Posterior cingulate gyrus (tissue), 11 donors: ENCODE results near the gene RLN1.
A peak's percentile ranks its signal among the peaks of the same experiment; 100 is the strongest.
"Not testable (repeated sequence)": the region's sequence is repeated elsewhere in the genome, so short reads cannot be mapped to it uniquely, and the experiment has no call there.

Experiments
- DNase-seq, 10 donors: peaks; one replicate each; pipeline versions ENCODE4 v3.0.0 to v3.0.0-alpha.2; 2020 to 2021; ENCODE audit warnings: mixed read lengths in 3 of 10
- intact Hi-C: fragments of 100-400 bp; cut with DNase I; formaldehyde crosslinking; loops from one replicate; pipeline ENCODE4 v1.15.1; 2023

The RLN1 gene

DNA sequence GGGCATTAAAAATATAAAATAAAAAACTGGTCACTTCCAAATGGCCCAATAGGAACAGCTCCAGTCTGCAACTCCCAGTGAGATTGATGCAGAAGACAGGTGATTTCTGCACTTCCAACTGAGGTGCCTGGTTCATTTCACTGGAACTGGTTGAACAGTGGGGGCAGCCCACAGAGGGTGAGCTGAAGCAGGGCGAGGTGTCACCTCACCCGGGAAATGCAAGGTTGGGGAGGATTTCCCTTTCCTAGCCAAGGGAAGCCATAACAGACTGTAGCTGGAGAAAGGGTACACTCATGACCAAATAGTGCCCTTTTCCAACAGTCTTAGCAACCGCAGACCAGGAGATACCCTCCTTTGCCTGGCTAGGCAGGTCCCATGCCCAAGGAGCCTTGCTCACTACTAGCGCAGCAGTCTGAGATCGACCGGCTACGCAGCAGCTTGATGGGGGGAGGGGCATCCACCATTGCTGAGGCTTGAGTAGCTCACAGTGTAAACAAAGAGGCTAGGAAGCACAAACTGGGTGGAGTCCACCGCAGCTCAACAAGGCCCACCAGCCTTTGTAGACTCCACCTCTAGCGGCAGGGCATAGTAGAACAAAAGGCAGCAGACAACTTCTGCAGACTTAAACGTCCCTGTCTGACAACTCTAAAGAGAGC is 12.7 kb downstream of the RLN1 start:
- intact Hi-C loops = no loop called here
- peak in 1 of 10 donors; percentile 42 for DNase-seq

DNA sequence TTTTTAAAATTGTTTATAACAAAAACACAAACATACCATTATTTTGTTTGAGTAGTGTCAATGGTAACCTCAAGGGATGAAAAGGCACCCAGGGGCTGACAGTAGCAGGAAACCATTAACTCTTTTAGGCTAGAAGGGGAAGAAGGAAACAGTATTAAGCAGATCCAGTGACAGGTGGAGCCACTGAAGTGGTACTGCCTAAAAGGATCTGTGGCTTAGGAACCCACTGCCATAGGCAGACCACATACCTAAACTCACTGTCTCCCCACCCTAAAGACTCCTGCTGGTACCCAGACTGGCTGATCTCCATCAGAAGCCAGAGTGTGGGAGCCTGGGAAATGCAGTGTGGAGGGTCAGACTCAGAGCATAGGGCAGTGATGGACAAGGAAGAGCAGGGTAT is 13.5 kb downstream of the RLN1 start:
- no peak for DNase-seq
- intact Hi-C loops = no loop called here

DNA sequence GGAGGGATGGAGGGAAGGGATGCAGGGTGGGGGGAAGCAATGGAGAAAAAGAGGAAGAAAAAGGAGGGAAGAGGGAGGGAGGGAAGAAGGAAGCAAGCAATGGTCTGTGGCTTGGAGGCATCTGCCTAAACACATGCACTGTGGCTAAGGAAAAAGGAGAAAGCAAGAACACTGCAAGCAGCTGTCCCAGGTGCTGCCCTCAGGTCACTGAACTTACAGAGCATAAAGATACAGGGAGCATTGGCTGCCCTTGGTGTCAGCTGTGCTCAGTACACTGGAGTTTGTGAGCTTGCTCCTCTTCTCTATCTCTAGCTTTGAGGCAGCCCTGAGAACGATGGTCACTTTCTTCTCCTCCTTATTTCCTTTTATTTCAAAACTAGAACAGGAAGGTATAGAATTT is 18.1 kb downstream of the RLN1 start:
- DNase-seq, intact Hi-C loops: not testable (repeated sequence)

DNA sequence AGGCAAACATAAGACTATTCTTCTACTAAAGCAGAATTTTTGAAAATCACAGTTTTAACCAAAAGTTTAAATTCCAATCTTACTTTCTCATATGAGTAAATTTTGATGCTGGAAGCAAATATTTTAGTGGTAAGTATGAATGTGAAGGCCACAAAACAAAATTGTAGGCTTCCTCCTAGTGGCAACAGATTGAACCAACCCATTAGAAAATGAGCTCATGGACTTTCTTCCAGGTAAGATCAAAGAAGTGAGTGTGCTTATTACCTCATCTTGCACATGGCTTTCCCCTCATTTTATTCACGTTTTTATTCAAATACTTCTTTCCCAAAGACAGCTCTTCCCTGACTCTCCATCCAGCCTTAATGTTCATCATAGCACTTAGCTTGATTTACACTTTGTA is 18.6 kb downstream of the RLN1 start:
- intact Hi-C loops = no loop called here
- DNase-seq = no peak

DNA sequence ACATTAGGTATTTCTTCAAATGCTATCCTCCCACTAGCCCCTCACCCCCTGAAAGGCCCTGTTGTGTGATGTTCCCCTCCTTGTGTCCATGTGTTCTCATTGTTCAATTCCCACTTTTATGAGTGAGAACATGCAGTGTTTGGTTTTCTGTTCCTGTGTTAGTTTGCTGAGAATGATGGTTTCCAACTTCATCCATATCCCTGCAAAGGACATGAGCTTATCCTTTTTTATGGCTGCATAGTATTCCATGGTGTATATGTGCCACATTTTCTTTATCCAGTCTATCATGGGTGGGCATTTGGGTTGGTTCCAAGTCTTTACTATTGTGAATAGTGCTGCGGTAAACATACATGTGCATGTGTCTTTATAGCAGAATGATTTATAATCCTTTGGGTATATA is 23.3 kb downstream of the RLN1 start:
- DNase-seq, intact Hi-C loops: not testable (repeated sequence)

DNA sequence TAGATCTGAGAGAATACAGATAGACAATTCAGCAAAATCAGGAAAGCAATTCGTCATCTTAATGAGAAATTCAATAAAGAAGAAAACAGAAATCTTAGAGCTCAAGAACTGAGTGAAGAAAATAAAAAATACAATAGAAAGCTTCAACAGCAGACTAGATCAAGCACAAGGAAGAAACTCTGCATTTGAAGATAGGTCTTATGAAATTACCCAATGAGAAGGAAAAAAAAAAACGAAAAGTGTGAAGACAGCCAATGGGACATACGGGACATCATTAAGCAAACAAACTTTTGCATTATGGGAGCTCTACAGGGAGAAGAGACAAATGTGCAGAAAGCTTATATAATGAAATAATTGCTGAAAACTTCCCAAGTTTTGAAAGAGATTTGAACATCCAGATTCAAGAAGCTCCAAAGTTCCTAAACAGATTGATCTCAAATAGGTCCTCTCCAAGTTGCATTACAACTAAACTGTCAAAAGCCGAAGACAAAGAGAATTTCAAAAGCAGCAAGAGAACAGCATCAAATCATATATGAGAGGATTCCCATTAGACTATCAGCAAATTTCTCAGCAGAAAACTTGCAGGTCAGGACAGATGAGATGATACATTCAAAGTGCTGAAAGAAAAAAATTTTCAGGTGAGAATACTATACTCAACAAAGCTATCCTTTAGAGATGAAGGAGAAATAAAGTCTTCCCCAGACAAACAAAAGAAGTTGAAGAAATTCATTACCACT is 24.3 kb downstream of the RLN1 start:
- no peak for DNase-seq
- intact Hi-C loops = no loop called here

DNA sequence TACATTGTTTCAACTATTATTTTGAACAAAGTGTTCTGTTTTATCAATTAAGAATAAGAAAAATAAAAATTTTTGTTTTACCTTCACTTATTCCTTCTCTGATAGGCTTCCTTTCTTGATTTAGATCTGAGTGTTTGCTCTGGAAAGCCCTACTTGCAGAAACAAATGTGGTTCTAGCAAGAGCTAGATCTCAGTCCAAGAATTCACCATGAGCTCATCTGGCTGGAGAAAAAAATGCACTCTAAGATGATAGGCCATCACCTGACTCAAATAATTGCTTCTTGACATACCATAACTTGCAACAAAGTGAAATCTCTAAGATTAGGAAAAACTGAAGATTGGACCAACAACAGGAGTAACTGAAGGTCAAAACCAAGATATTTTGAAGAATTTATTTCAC is 28.8 kb downstream of the RLN1 start:
- DNase-seq = no peak
- intact Hi-C loops = no loop called here

DNA sequence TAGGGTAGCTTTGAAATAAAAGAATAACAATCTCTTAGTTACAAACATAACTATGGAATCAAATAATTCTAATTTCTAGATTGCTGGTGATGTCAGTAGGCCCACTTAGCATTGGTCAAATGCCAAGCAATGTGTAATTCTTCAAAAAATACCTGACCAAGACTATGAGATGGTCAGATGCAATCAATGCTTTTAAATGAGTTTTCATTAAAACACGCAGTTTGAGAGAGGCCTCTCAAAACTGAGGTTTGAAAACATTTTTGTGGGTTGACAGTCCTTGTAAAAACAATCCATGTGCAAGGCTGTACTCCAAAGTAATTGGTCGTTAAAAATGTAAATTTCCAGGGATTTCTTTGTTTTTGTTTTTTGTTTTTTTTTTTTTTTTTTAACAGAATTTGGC is 33.9 kb downstream of the RLN1 start:
- intact Hi-C loops = no loop called here
- DNase-seq = no peak

DNA sequence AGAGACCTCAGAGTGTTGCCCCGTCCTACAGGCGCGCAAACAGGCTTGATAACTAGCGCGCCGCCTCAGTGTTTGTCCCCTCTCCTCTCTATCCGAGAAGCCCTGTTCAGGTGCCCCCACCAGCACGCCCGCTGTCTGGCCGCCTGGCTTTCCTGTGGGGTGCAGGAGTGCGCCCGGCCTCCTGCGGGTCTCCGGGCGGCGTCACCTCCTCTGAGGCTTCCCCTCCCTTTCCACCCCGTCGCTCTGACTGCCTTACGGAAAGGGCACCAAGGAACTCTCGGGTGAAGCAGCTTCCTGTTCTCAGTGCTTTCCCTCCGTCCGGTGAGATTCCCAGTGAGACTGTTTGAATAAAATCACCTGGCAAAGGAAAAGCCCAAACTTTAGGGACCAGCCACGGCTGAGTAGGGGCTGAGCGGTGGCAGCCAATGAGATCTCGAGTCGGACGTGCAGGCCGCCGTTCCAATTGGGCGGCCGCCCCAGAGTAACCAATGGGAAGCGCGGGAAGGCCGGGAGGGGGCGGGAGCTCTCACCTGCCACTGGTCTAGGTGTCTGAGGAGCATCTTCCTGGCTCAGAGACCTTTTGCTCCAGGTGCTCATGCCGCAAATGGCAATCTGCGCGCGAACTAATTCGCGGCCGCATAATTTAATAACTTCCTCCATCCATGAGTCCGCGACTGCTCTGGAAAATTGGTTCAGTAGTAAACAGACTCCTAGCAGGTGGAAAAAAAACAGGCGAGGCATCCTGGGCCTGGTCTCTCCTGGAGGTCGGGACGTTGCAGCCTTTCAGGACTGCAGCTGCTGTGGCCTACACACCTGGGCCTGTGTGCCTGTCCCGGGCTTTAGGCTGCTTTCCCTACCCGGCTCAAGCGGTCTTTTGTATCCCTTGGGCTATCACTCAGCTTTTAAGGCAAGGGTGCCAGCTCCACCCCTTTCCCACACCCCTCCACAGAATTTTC is 35.6 kb downstream of the RLN1 start, which contains the start of gene RLN2:
Gene RLN2 (minus strand): TSS at position 877 of the 956 bp plus-strand sequence. CDS start 136 bp downstream, at position 741.
- intact Hi-C loops, DNase-seq: not testable (repeated sequence)

DNA sequence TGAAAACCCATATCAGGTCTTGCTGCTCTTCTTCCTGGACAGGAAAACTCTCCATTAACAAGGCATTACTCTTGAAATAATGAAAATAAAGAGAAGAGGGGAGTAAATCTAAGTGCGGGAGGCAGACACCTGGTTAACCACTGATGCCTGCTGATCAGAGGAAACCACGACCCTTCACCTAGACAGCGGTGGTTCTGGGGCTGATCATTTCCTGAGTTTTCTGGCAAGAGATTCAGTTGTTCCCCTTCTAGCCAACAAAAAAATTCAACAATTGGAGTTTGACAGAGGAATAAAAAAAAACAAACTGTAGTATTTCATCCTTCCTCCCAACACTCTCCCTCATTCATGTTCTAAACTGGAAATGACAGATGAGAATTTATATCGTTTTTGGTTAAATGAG is 38.1 kb downstream of the RLN1 start:
- intact Hi-C loops = no loop called here
- DNase-seq = no peak

DNA sequence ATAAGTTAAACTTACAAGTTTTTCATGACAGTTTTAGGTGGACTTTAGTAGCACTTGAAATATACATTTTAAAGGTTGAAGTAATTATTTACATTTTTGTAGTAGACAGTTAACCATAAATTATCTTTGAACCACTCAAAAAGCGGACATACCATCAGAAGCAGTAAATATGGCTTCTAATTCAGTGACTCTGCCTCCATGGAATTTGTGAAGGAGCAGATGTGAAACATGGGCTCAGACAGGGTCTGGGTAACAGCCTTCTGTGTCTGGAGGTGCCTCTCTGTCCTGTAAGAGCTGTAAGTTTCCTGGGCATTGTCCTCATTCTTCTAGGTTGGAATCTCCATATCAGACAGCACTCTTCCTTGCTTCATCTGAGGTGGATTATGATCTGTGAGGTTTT is 47.5 kb downstream of the RLN1 start:
- intact Hi-C loops = loop anchor here (10.0 kb wide), 1 partner anchor 123 kb away; no protein-coding TSS in a partner anchor
- no peak for DNase-seq

DNA sequence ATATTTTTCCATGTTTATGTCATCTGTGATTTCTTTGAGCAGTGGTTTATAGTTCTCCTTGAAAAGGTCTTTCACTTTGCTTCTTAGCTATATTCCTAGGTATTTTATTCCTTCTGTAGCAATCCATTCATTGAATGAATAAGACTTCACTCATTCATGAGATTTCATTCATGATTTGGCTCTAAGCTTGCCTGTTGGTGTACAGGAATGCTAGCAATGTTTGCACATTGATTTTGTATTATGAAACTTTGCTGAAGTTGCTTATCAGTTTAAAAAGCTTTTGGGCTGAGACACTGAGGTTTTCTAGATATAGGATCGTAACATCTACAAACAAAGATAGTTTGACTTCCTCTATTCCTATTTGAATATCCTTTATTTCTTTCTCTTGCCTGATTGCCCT is 51.1 kb downstream of the RLN1 start:
- DNase-seq = no peak
- intact Hi-C loops = no loop called here

DNA sequence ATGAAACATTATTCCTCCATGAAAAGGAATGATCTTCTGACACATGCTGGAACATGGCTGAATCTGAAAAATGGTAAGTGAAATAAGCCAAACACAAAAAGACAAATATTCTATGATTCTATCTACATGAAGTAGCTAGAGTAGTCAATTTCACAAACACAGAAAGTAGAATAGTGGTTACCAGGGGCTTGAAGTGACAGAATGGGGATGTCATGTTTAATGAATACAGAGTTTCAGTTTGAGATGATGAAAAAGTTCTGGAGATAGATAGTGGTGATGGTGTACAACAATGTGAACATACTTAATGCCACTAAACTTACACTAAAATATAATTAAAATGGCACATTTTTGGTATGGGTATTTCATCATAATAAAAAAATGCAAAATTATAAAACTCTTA is 53.4 kb downstream of the RLN1 start:
- DNase-seq = no peak
- intact Hi-C loops = no loop called here
